Smooth muscle cell (in vitro differentiated cells): ENCODE measurements around the gene DNAH11. TPM values are rescaled to one million over a fixed set of nuclear protein-coding genes. Genes with fewer than 3 reads are reported as not detected.

Experiments
- DNase-seq: peaks from one replicate; lab custom pipeline; 2025; ENCODE audit not compliant: unreplicated experiment; lab: John Stamatoyannopoulos, UW
- H2AFZ ChIP-seq: fragments of 200-600 bp; sonication (generic); 2 replicates; pipeline ENCODE4 v1.6.0; 2016; ENCODE audit warnings: antibody characterized with exemption, low read depth, mild to moderate bottlenecking
- H3F3A ChIP-seq: fragments of 200-600 bp; sonication (generic); 2 replicates; pipeline ENCODE4 v1.6.0; 2017; ENCODE audit warnings: antibody characterized with exemption, low read depth
- H3K27ac ChIP-seq: fragments of 200-600 bp; sonication (generic); 2 replicates; pipeline ENCODE4 v1.5.1; 2016; ENCODE audit warnings: low read depth, mild to moderate bottlenecking
- H3K27me3 ChIP-seq: fragments of 200-600 bp; sonication (generic); 2 replicates; pipeline ENCODE4 v1.6.1; 2016; ENCODE audit warnings: low read depth, mild to moderate bottlenecking
- H3K36me3 ChIP-seq: fragments of 200-600 bp; sonication (generic); 2 replicates; pipeline ENCODE4 v1.5.1; 2016; ENCODE audit warnings: low read depth
- H3K4me1 ChIP-seq: fragments of 200-600 bp; sonication (generic); 2 replicates; pipeline ENCODE4 v1.5.1; 2016; ENCODE audit warnings: low read depth
- H3K4me2 ChIP-seq: fragments of 200-600 bp; sonication (generic); 2 replicates; pipeline ENCODE4 v1.6.0; 2016; ENCODE audit warnings: mild to moderate bottlenecking
- H3K4me3 ChIP-seq: fragments of 200-600 bp; sonication (generic); 2 replicates; pipeline ENCODE4 v1.5.1; 2016; ENCODE audit warnings: mild to moderate bottlenecking
- H3K79me2 ChIP-seq: fragments of 200-600 bp; sonication (generic); 2 replicates; pipeline ENCODE4 v1.6.0; 2016; ENCODE audit warnings: low read depth, mild to moderate bottlenecking
- H3K9ac ChIP-seq: fragments of 200-600 bp; sonication (generic); 2 replicates; pipeline ENCODE4 v1.6.0; 2016; ENCODE audit warnings: low read depth
- H3K9me3 ChIP-seq: fragments of 200-600 bp; sonication (generic); replicated peaks from 2 replicates; pipeline ENCODE4 v1.5.1; 2016; ENCODE audit warnings: low read depth
- H4K20me1 ChIP-seq: fragments of 200-600 bp; sonication (generic); 2 replicates; pipeline ENCODE4 v1.6.0; 2016; ENCODE audit warnings: low read depth
- WGBS: methylation state at CpG from one replicate; pipeline ENCODE4 v1.1.7; 2016; ENCODE audit warnings: low lambda C conversion rate; 5-methylcytosine and 5-hydroxymethylcytosine counted together
- polyA plus RNA-seq: library from polyadenylated mRNA; unstranded; fragments of >200 nt; fragmentation: Nextera tagmentation; extraction: Ambion mirVana; gene quantifications from 2 replicates; pipeline ENCODE4 v1.2.1, GENCODE V29; 2016
- total RNA-seq: library from RNA; depleted of rRNA; stranded (reverse); fragments of >200 nt; gene quantifications from 2 replicates; pipeline ENCODE4 v1.2.3, GENCODE V29; 2014
- TF ChIP-seq, protein P1 (sequence below): fragments of 200-600 bp; sonication (generic); IDR thresholded peaks from 2 replicates; pipeline ENCODE4 v1.5.1; 2017; ENCODE audit warnings: borderline replicate concordance, mild to moderate bottlenecking, antibody characterized with exemption; ENCODE audit not compliant: insufficient read depth, poor library complexity, severe bottlenecking

Gene DNAH11
- total and polyA plus RNA-seq, 2 experiments from 2014 or later, result 0.22 to 0.63 TPM

DNA sequence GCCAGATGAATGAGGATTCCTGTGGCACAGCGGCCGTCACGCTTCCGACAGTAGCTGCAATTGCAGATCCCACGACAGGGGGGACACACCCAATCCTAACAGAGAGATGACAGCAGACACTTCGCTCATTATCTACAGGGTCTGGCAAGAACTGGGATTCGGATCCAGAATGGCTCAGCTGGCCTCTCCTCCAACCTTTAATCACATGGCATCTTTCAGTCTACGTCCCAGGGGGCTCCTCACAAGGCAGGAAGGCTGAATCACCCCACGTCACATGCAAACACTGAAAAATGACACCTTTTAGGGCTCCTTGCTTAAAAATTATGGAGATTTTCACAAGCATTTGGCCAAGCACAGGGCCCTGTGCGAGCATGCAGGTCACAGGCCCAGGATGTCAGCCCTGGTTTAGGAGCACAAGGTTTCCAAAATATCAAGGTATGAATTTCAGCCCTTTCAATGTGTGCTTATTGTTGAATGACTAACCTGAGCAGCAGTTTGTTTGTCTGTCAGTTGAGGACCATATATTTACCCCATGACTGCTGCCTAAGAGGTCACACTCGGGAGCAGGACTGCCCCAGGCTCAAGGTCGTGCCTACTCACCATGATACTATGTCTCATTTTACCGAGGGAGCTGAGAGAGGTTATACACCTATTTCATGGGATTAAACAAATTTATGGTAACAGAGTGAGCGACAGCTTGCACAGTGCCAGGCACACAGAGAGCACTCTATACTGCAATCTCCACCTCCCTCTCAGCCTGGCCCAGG lies 360.4 kb downstream of the DNAH11 start:
- no peaks in the 10 kb centered on the region for H3K4me1 ChIP-seq
- TF ChIP-seq, protein P1, sequence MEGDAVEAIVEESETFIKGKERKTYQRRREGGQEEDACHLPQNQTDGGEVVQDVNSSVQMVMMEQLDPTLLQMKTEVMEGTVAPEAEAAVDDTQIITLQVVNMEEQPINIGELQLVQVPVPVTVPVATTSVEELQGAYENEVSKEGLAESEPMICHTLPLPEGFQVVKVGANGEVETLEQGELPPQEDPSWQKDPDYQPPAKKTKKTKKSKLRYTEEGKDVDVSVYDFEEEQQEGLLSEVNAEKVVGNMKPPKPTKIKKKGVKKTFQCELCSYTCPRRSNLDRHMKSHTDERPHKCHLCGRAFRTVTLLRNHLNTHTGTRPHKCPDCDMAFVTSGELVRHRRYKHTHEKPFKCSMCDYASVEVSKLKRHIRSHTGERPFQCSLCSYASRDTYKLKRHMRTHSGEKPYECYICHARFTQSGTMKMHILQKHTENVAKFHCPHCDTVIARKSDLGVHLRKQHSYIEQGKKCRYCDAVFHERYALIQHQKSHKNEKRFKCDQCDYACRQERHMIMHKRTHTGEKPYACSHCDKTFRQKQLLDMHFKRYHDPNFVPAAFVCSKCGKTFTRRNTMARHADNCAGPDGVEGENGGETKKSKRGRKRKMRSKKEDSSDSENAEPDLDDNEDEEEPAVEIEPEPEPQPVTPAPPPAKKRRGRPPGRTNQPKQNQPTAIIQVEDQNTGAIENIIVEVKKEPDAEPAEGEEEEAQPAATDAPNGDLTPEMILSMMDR, result no peak
- no peak for DNase-seq
- WGBS, result 93% methylated on average over 14 of the region's 14 CpGs
- H3K9me3 ChIP-seq, result no peaks in the 10 kb centered on the region
- no peaks in the 10 kb centered on the region for H4K20me1 ChIP-seq
- H2AFZ ChIP-seq, result no peak overlapping the region
- no peaks in the 10 kb centered on the region for H3K27me3 ChIP-seq
- H3K4me2 ChIP-seq, result no peak overlapping the region
- H3K79me2 ChIP-seq, result no peaks in the 10 kb centered on the region
- H3K4me3 ChIP-seq, result no peak overlapping the region
- H3F3A ChIP-seq, result no peaks in the 10 kb centered on the region
- no peaks in the 10 kb centered on the region for H3K36me3 ChIP-seq
- no peak overlapping the region for H3K9ac ChIP-seq
- no peak overlapping the region for H3K27ac ChIP-seq

DNA sequence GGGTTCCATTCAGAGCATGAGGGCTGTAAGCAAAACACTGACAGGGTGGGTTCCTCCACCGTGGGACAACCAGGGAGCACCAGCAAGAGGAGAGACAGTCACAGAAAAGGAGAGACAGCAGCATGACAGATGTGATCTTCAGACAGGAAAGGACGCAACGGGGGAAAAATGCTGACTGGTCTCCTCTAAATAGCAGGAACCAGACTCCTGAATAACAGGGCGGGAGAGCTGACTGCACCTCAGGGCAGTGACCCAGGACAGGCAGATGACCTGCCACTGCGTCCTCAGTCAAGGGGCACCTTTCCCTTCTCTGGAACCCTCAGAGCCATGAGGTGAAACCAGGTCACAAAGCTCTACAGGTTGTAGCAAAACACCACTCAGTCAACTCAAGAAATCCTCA lies 365.9 kb downstream of the DNAH11 start:
- no peaks in the 10 kb centered on the region for H3K79me2 ChIP-seq
- 91% methylated on average over 5 of the region's 5 CpGs for WGBS

DNA sequence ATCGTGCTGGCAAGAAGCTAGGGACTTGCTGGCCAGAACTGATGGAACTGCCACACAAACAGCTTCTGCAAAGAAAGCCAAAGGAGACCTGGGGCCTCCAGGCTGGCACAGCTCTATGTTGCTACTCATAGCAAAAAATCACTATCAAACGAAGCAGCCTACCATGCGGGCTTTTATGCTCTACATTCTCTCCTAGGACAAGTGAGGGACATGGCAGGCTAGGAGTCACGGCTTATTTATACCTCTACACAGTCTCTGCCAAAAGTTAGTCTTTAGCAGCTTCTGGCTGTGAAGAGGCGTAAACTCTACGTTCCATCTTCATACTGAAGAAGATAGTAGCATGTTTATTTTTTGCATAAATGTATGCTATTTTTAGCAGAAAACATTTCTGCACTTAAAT lies 367.4 kb downstream of the DNAH11 start:
- Histone ChIP-seq H3K79me2 (no peaks in the 10 kb centered on the region), H3K4me1 (peaks cover 5% of the 10 kb centered on the region), H3K4me3 (no peak overlapping the region), H3K9ac (no peak overlapping the region), H3K36me3 (no peaks in the 10 kb centered on the region), H3K4me2 (peak overlapping the region; percentile 3), H3K27ac (peak overlapping the region; percentile 40), H3F3A (no peaks in the 10 kb centered on the region), H2AFZ (no peak overlapping the region), H3K9me3 (no peaks in the 10 kb centered on the region), H3K27me3 (no peaks in the 10 kb centered on the region), H4K20me1 (no peaks in the 10 kb centered on the region)
- no peak for DNase-seq
- TF ChIP-seq, protein P1, result no peak
- WGBS, result 63% methylated on average over 6 of the region's 6 CpGs

More for the DNA sequence above, 365.9 kb downstream of the DNAH11 start:
- H3K27ac ChIP-seq, result no peak overlapping the region
- no peak overlapping the region for H3K4me2 ChIP-seq
- no peak overlapping the region for H2AFZ ChIP-seq
- no peaks in the 10 kb centered on the region for H3K27me3 ChIP-seq
- TF ChIP-seq, protein P1, result no peak
- H3K4me3 ChIP-seq, result no peak overlapping the region
- peaks cover 5% of the 10 kb centered on the region for H3K4me1 ChIP-seq
- no peaks in the 10 kb centered on the region for H3K9me3 ChIP-seq
- no peaks in the 10 kb centered on the region for H3K36me3 ChIP-seq
- no peak for DNase-seq
- no peaks in the 10 kb centered on the region for H3F3A ChIP-seq
- no peaks in the 10 kb centered on the region for H4K20me1 ChIP-seq
- H3K9ac ChIP-seq, result no peak overlapping the region
